Breast epithelium (tissue), 4 donors: ENCODE results near the gene FASTKD3. TPM values are rescaled to one million over a fixed set of nuclear protein-coding genes. Genes with fewer than 3 reads are reported as not detected.

Experiments used
- DNase-seq, 2 donors: peaks; one replicate each; pipeline ENCODE4 v3.0.0-alpha.2; 2019; ENCODE audit warnings: low spot score in 2 of 2
- H3K27ac ChIP-seq, 2 donors: fragments of 200-600 bp; sonication (generic) in 1 of 2; one replicate each; pipeline ENCODE4 v1.5.1; 2016 to 2019; ENCODE audit warnings: mild to moderate bottlenecking in 1 of 2
- H3K27me3 ChIP-seq, 2 donors: fragments of 200-600 bp; sonication (generic) in 1 of 2; one replicate each; pipeline versions ENCODE4 v1.5.1 to v1.6.0; 2017 to 2019; ENCODE audit warnings: control low read depth in 1 of 2, mild to moderate bottlenecking in 1 of 2
- H3K36me3 ChIP-seq: fragments of 200-600 bp; one replicate; pipeline ENCODE4 v1.5.1; 2019
- H3K4me1 ChIP-seq, 2 donors: fragments of 200-600 bp; sonication (generic); one replicate each; pipeline ENCODE4 v1.5.1; 2016 to 2019; ENCODE audit warnings: control low read depth in 1 of 2
- H3K4me3 ChIP-seq, 3 donors: fragments of 200-600 bp; sonication (generic); 1 replicate in 2 of 3; 2 replicates in 1 of 3; pipeline ENCODE4 v1.5.1; 2016 to 2019; ENCODE audit warnings: mild to moderate bottlenecking in 3 of 3, moderate library complexity in 2 of 3
- H3K9me3 ChIP-seq, 2 donors: fragments of 200-600 bp; sonication (generic) in 1 of 2; one replicate each; pipeline ENCODE4 v1.5.1; 2016 to 2019; ENCODE audit warnings: control low read depth in 1 of 2
- CTCF ChIP-seq, 3 donors: fragments of 450-650 bp; IDR thresholded peaks; one replicate each; pipeline ENCODE4 v1.5.1; 2016 to 2017; ENCODE audit warnings: antibody characterized with exemption in 3 of 3, mild to moderate bottlenecking in 3 of 3, moderate library complexity in 3 of 3
- POLR2A ChIP-seq: fragments of 450-650 bp; IDR thresholded peaks from one replicate; pipeline ENCODE4 v1.6.1; 2016; ENCODE audit warnings: antibody characterized with exemption, mild to moderate bottlenecking, moderate library complexity
- POLR2AphosphoS5 ChIP-seq, 3 donors: sonication (generic); formaldehyde crosslinking; IDR thresholded peaks; one replicate each; pipeline ENCODE4 v1.6.1; 2017; ENCODE audit warnings: antibody characterized with exemption in 3 of 3
- intact Hi-C: fragments of 100-400 bp; cut with DNase I; formaldehyde crosslinking; loops from one replicate; pipeline ENCODE4 v1.15.1; 2023; ENCODE audit warnings: low total_unique reads
- total RNA-seq, 3 donors: library from RNA; depleted of rRNA; stranded (reverse); fragments of >200 nt; gene quantifications; one replicate each; pipeline ENCODE4 v1.1.0, GENCODE V29; 2016

Gene FASTKD3
- total RNA-seq, 3 donors from 2014 or later = 5.1 to 13.4 (median 13.3) TPM

- no peaks in the 10 kb centered on the region for H3K27me3 ChIP-seq
- DNase-seq = peak; percentile 34 to 78
- no peaks in the 10 kb centered on the region for H3K36me3 ChIP-seq
- H3K27ac ChIP-seq = no peak overlapping the region
- no peaks in the 10 kb centered on the region for H3K4me1 ChIP-seq
- intact Hi-C loops = loop anchor here (1.0 kb wide), 1 partner anchor 9 kb away; no protein-coding TSS in a partner anchor
- H3K4me3 ChIP-seq = no peak overlapping the region
- no peak for TF ChIP-seq POLR2AphosphoS5 (IDR thresholded peaks at IDR 0.05)
- TF ChIP-seq CTCF (IDR thresholded peaks at IDR 0.05) = peak in 2 of 3 donors; percentile 65 to 69
- no peaks in the 10 kb centered on the region for H3K9me3 ChIP-seq
Measured at GRCh38 chr5:7815892-7816534, 52.8 kb downstream of the FASTKD3 start.

- no peak for DNase-seq
Measured at GRCh38 chr5:7814816-7815215, 54.0 kb downstream of the FASTKD3 start.

GRCh38 chr5:7813576-7813975, 55.3 kb downstream of the FASTKD3 start:
- Histone ChIP-seq H3K9me3 (no peaks in the 10 kb centered on the region), H3K36me3 (no peaks in the 10 kb centered on the region), H3K27ac (peak overlapping the region in 1 of 2 donors; percentile 8), H3K4me3 (no peak overlapping the region), H3K4me1 (no peaks in the 10 kb centered on the region), H3K27me3 (no peaks in the 10 kb centered on the region)
- intact Hi-C loops = no loop called here
- TF ChIP-seq POLR2A (no peak), POLR2AphosphoS5 (IDR thresholded peaks at IDR 0.05) (no peak), CTCF (IDR thresholded peaks at IDR 0.05) (no peak)
- no peak for DNase-seq

More at GRCh38 chr5:7814816-7815215, 54.0 kb downstream of the FASTKD3 start:
- no peak overlapping the region for H3K4me3 ChIP-seq
- no peaks in the 10 kb centered on the region for H3K27me3 ChIP-seq
- no peaks in the 10 kb centered on the region for H3K36me3 ChIP-seq
- intact Hi-C loops = no loop called here
- no peaks in the 10 kb centered on the region for H3K9me3 ChIP-seq
- TF ChIP-seq POLR2AphosphoS5 (IDR thresholded peaks at IDR 0.05) (no peak), CTCF (IDR thresholded peaks at IDR 0.05) (no peak), POLR2A (no peak)
- no peak overlapping the region for H3K27ac ChIP-seq
- no peaks in the 10 kb centered on the region for H3K4me1 ChIP-seq

- H3K9me3 ChIP-seq = no peaks in the 10 kb centered on the region
- peak overlapping the region in 1 of 2 donors; percentile 40 for H3K27ac ChIP-seq
- H3K4me1 ChIP-seq = no peaks in the 10 kb centered on the region
- TF ChIP-seq POLR2A (no peak), CTCF (IDR thresholded peaks at IDR 0.05) (no peak), POLR2AphosphoS5 (IDR thresholded peaks at IDR 0.05) (no peak)
- no peaks in the 10 kb centered on the region for H3K36me3 ChIP-seq
- H3K27me3 ChIP-seq = no peaks in the 10 kb centered on the region
- intact Hi-C loops = no loop called here
- no peak for DNase-seq
- H3K4me3 ChIP-seq = no peak overlapping the region
Measured at GRCh38 chr5:7813007-7813406, 55.8 kb downstream of the FASTKD3 start.

GRCh38 chr5:7811715-7812114, 57.1 kb downstream of the FASTKD3 start:
- intact Hi-C loops = no loop called here
- TF ChIP-seq POLR2AphosphoS5 (IDR thresholded peaks at IDR 0.05) (no peak), POLR2A (no peak), CTCF (IDR thresholded peaks at IDR 0.05) (no peak)
- Histone ChIP-seq H3K36me3 (no peaks in the 10 kb centered on the region), H3K27me3 (no peaks in the 10 kb centered on the region), H3K9me3 (no peaks in the 10 kb centered on the region), H3K4me1 (no peaks in the 10 kb centered on the region), H3K27ac (no peak overlapping the region), H3K4me3 (no peak overlapping the region)
- no peak for DNase-seq

Other genes with a start within 250 kb of the FASTKD3 start
- gene CFAP90, start 17.9 kb downstream of the FASTKD3 start, total RNA-seq = under 1 TPM; 0.48 to 0.98 (median 0.59) TPM
- 10 to 100 TPM; 45.8 to 69.5 (median 57.7) TPM for gene MTRR, start 117 bp upstream of the FASTKD3 start, total RNA-seq